H9 (cell line): ENCODE data around the gene SHANK1. TPM values are rescaled to one million over a fixed set of nuclear protein-coding genes. Genes with fewer than 3 reads are reported as not detected.

ENCODE experiments used
- DNase-seq: peaks from one replicate; pipeline ENCODE4 v3.0.0-alpha.2; 2017
- H2AFZ ChIP-seq: one replicate; pipeline ENCODE4 v1.6.1; 2013; ENCODE audit warnings: mild to moderate bottlenecking, low read length, control low read depth, moderate library complexity
- H2AK5ac ChIP-seq: 2 replicates; pipeline ENCODE4 v1.6.1; 2013; ENCODE audit warnings: low read length, control low read depth, mixed read lengths; ENCODE audit not compliant: insufficient read length
- H2BK120ac ChIP-seq: one replicate; pipeline ENCODE4 v1.6.1; 2013; ENCODE audit warnings: low read depth, mild to moderate bottlenecking, low read length, control low read depth, inconsistent platforms; ENCODE audit not compliant: poor library complexity, severe bottlenecking
- H2BK12ac ChIP-seq: 2 replicates; pipeline ENCODE4 v1.6.1; 2013; ENCODE audit warnings: low read length, control low read depth, mixed read lengths, low read depth; ENCODE audit not compliant: insufficient read length
- H2BK15ac ChIP-seq: 2 replicates; pipeline ENCODE4 v1.6.1; 2013; ENCODE audit warnings: low read depth, low read length, control low read depth
- H2BK20ac ChIP-seq: one replicate; pipeline ENCODE4 v1.6.1; 2013; ENCODE audit warnings: low read depth, mild to moderate bottlenecking, low read length, control low read depth, inconsistent platforms; ENCODE audit not compliant: poor library complexity, severe bottlenecking
- H2BK5ac ChIP-seq: 2 replicates; pipeline ENCODE4 v1.6.1; 2013; ENCODE audit warnings: low read length, control low read depth, mixed read lengths; ENCODE audit not compliant: insufficient read length
- H3K14ac ChIP-seq: 2 replicates; pipeline ENCODE4 v1.6.1; 2013; ENCODE audit warnings: low read length, control low read depth; ENCODE audit not compliant: insufficient read depth
- H3K18ac ChIP-seq: 2 replicates; pipeline ENCODE4 v1.6.1; 2013; ENCODE audit warnings: low read depth, mild to moderate bottlenecking, mixed read lengths, low read length, control low read depth; ENCODE audit not compliant: insufficient read length
- H3K23ac ChIP-seq: 2 replicates; pipeline ENCODE4 v1.6.1; 2013; ENCODE audit warnings: low read length, control low read depth, mixed read lengths, low read depth; ENCODE audit not compliant: insufficient read length
- H3K23me2 ChIP-seq: 2 replicates; pipeline ENCODE4 v1.6.1; 2013; ENCODE audit warnings: low read depth, mild to moderate bottlenecking, mixed read lengths, low read length, control low read depth; ENCODE audit not compliant: insufficient read length, poor library complexity, severe bottlenecking
- H3K27ac ChIP-seq: 2 replicates; pipeline ENCODE4 v1.5.1; 2013; ENCODE audit warnings: low read length, control low read depth, mixed read lengths, low read depth; ENCODE audit not compliant: insufficient read length
- H3K27me3 ChIP-seq: 2 replicates; pipeline ENCODE4 v1.6.1; 2013; ENCODE audit warnings: low read length, control low read depth, inconsistent platforms; ENCODE audit not compliant: insufficient read depth
- H3K4ac ChIP-seq: 2 replicates; pipeline ENCODE4 v1.6.1; 2013; ENCODE audit warnings: low read depth, mild to moderate bottlenecking, control low read depth, inconsistent platforms, low read length, moderate library complexity
- H3K4me1 ChIP-seq: 2 replicates; pipeline ENCODE4 v1.6.1; 2013; ENCODE audit warnings: low read length, control low read depth, inconsistent platforms; ENCODE audit not compliant: insufficient read depth
- H3K4me2 ChIP-seq: 2 replicates; pipeline ENCODE4 v1.6.1; 2013; ENCODE audit warnings: low read length, control low read depth, mixed read lengths; ENCODE audit not compliant: insufficient read length, insufficient read depth
- H3K56ac ChIP-seq: 2 replicates; pipeline ENCODE4 v1.6.1; 2013; ENCODE audit warnings: low read depth, mild to moderate bottlenecking, mixed read lengths, low read length, control low read depth; ENCODE audit not compliant: insufficient read length
- H3K79me1 ChIP-seq: 2 replicates; pipeline ENCODE4 v1.6.1; 2013; ENCODE audit warnings: low read depth, mild to moderate bottlenecking, moderate library complexity, low read length, control low read depth, inconsistent platforms; ENCODE audit not compliant: insufficient read depth, poor library complexity, severe bottlenecking
- H3K79me2 ChIP-seq: 2 replicates; pipeline ENCODE4 v1.6.1; 2013; ENCODE audit warnings: low read length, control low read depth, inconsistent platforms; ENCODE audit not compliant: insufficient read depth
- H3K9ac ChIP-seq: 2 replicates; pipeline ENCODE4 v1.6.1; 2013; ENCODE audit warnings: low read length, control low read depth, mixed read lengths; ENCODE audit not compliant: insufficient read length; ENCODE audit errors: extremely low read depth
- H3K9me3 ChIP-seq: one replicate; pipeline ENCODE4 v1.6.1; 2013; ENCODE audit warnings: low read depth, low read length, inconsistent platforms; ENCODE audit not compliant: control insufficient read depth
- H3T11ph ChIP-seq: one replicate; pipeline ENCODE4 v1.6.1; 2013; ENCODE audit warnings: mild to moderate bottlenecking, low read length, control low read depth, inconsistent platforms
- H4K20me1 ChIP-seq: one replicate; pipeline ENCODE4 v1.6.1; 2013; ENCODE audit not compliant: control insufficient read depth, insufficient read length, insufficient read depth
- H4K5ac ChIP-seq: 2 replicates; pipeline ENCODE4 v1.6.1; 2013; ENCODE audit warnings: low read depth, mild to moderate bottlenecking, mixed read lengths, low read length, control low read depth; ENCODE audit not compliant: insufficient read length
- H4K8ac ChIP-seq: replicated peaks from 2 replicates; pipeline ENCODE4 v1.6.1; 2013; ENCODE audit warnings: low read length, control low read depth, mixed read lengths, low read depth; ENCODE audit not compliant: insufficient read length
- H4K91ac ChIP-seq: 2 replicates; pipeline ENCODE4 v1.6.1; 2013; ENCODE audit warnings: low read depth, mild to moderate bottlenecking, moderate library complexity, mixed read lengths, low read length, control low read depth; ENCODE audit not compliant: insufficient read length
- H3K27ac Mint-ChIP-seq, 3 experiments: 2 replicates in 2 of 3; 3 replicates in 1 of 3; pipeline ENCODE4 v1.8.0; 2020 to 2021; ENCODE audit warnings: mixed read lengths in 3 of 3, mild to moderate bottlenecking in 1 of 3, moderate library complexity in 1 of 3
- H3K27me3 Mint-ChIP-seq: 2 replicates; pipeline ENCODE4 v1.8.0; 2021; ENCODE audit warnings: low read depth, mild to moderate bottlenecking, moderate library complexity, mixed read lengths
- H3K36me3 Mint-ChIP-seq, 3 experiments: 2 replicates in 2 of 3; 3 replicates in 1 of 3; pipeline ENCODE4 v1.8.0; 2020 to 2021; ENCODE audit warnings: low read depth in 3 of 3, mixed read lengths in 3 of 3; ENCODE audit not compliant: insufficient read depth in 1 of 3
- H3K4me1 Mint-ChIP-seq, 2 experiments: 2 replicates each; pipeline ENCODE4 v1.8.0; 2020; ENCODE audit warnings: mixed read lengths in 2 of 2
- H3K4me3 Mint-ChIP-seq, 2 experiments: 2 replicates in 1 of 2; 3 replicates in 1 of 2; pipeline ENCODE4 v1.8.0; 2020 to 2021; ENCODE audit warnings: mild to moderate bottlenecking in 2 of 2, mixed read lengths in 2 of 2, moderate library complexity in 1 of 2
- H3K9me3 Mint-ChIP-seq, 2 experiments: 2 replicates in 1 of 2; 3 replicates in 1 of 2; pipeline ENCODE4 v1.8.0; 2020; ENCODE audit warnings: mild to moderate bottlenecking in 2 of 2, mixed read lengths in 2 of 2, moderate library complexity in 1 of 2
- CTCF ChIP-seq: fragments of 200-600 bp; sonication (generic); conservative IDR thresholded peaks from 3 replicates; pipeline ENCODE4 v1.8.0; 2021; ENCODE audit warnings: antibody characterized with exemption, mild to moderate bottlenecking
- WGBS: extraction: QIAGEN DNeasy Blood & Tissue Kit; methylation state at CpG from one replicate; pipeline ENCODE4 v1.1.7; 2013; ENCODE audit warnings: missing lambda C conversion rate, low lambda C conversion rate, mixed read lengths; ENCODE audit not compliant: insufficient read length; ENCODE audit errors: extremely low coverage; 5-methylcytosine and 5-hydroxymethylcytosine counted together
- total RNA-seq: library from RNA; stranded (reverse); gene quantifications from 2 replicates; pipeline ENCODE4 v1.2.1, GENCODE V29; 2021

SHANK1 gene
- total RNA-seq, 1 experiment from 2014 or later: 1.7 TPM

- Histone ChIP-seq H4K5ac (no peak overlapping the region), H2BK20ac (no peak overlapping the region), H3K9me3 (no peaks in the 10 kb centered on the region), H3T11ph (no peak overlapping the region), H4K20me1 (no peaks in the 10 kb centered on the region), H3K4me1 (no peaks in the 10 kb centered on the region), H2BK120ac (no peak overlapping the region), H4K91ac (no peak overlapping the region), H3K14ac (no peak overlapping the region), H3K56ac (no peak overlapping the region), H3K27me3 (no peaks in the 10 kb centered on the region), H3K4me2 (no peak overlapping the region), H2AFZ (no peak overlapping the region), H3K27ac (no peak overlapping the region), H3K9ac (no peak overlapping the region), H4K8ac (no peak overlapping the region), H2BK5ac (no peak overlapping the region), H2BK12ac (no peak overlapping the region), H3K23me2 (no peaks in the 10 kb centered on the region), H2AK5ac (no peak overlapping the region), H3K18ac (no peak overlapping the region), H3K4ac (no peak overlapping the region), H3K23ac (no peak overlapping the region), H3K79me1 (no peaks in the 10 kb centered on the region), H3K79me2 (no peaks in the 10 kb centered on the region), H2BK15ac (no peak overlapping the region)
- Mint-ChIP-seq H3K36me3 (no peaks in the 10 kb centered on the region), H3K27ac (no peak overlapping the region), H3K27me3 (peaks cover 43% of the 10 kb centered on the region), H3K4me3 (no peak overlapping the region), H3K4me1 (peaks cover 4 to 8% of the 10 kb centered on the region in 2 experiments), H3K9me3 (no peaks in the 10 kb centered on the region; a peak in 1 of 5 replicates)
- no peak for DNase-seq
- WGBS: no CpG with 5 or more reads among the region's 18 CpGs
- no peak for TF ChIP-seq CTCF
Measured at GRCh38 chr19:50741179-50741933, 21.8 kb upstream of the SHANK1 start.
